Keratinocyte (primary cell): ENCODE results near the gene ODAD4.

Source experiments
- CTCF ChIP-seq, 3 experiments: IDR thresholded peaks in 1 of 3; conservative IDR thresholded peaks in 1 of 3; optimal IDR thresholded peaks in 1 of 3; 2 replicates in 2 of 3; 3 replicates in 1 of 3; pipeline versions ENCODE3 to v1.5.1; 2011; ENCODE audit warnings: low read length in 3 of 3, mild to moderate bottlenecking in 3 of 3, moderate library complexity in 2 of 3, control low read depth in 1 of 3, inconsistent platforms in 1 of 3; ENCODE audit not compliant: insufficient read depth in 2 of 3; ENCODE audit errors: extremely low read depth in 1 of 3
- EZH2 ChIP-seq: IDR thresholded peaks from one replicate; pipeline ENCODE4 v1.6.1; 2012; ENCODE audit warnings: inconsistent platforms, mild to moderate bottlenecking, low read length, moderate library complexity

GRCh38 chr17:41976142-41976768 is 45.8 kb downstream of the ODAD4 start:
- TF ChIP-seq CTCF (optimal IDR thresholded peaks at IDR 0.05 in 1 of 3, IDR thresholded peaks at IDR 0.05 in 1 of 3, conservative IDR thresholded peaks at IDR 0.05 in 1 of 3; ENCODE audit: extremely low read depth in 1 of 3, insufficient read depth in 2 of 3, low read length in 3 of 3) = no peak
- TF ChIP-seq EZH2 = no peak
